IMR-90 (cell line): ENCODE results near the gene HTT-AS. TPM values are rescaled to one million over a fixed set of nuclear protein-coding genes. Genes with fewer than 3 reads are reported as not detected.

Experiments used
- ATAC-seq: fragments of 200-7000 bp; cut with Tn5 transposase; 2 replicates; pipeline ENCODE4 v1.9.1; 2020; ENCODE audit warnings: low read depth, mild to moderate bottlenecking, moderate library complexity
- BruUV-seq: library from RNA; stranded (reverse); fragments of 400-500 nt; replicated peaks from 2 replicates; lab custom pipeline; 2021; lab: Mats Ljungman, UMichigan
- CTCF ChIA-PET: fragments of 300-600 bp; formaldehyde crosslinking; extraction: SDS; loops from one replicate; lab custom pipeline; 2021; ENCODE audit warnings: antibody characterized with exemption; lab: Yijun Ruan, JAX
- POLR2A ChIA-PET: fragments of 300-600 bp; sonication (Branson Sonifier 250); formaldehyde crosslinking; loops from one replicate; lab custom pipeline; 2022; ENCODE audit warnings: antibody characterized with exemption; ENCODE audit not compliant: unreplicated experiment; lab: Charles Lee
- DNase-seq: peaks from one replicate; pipeline ENCODE4 v3.0.0; 2013
- H2AFZ ChIP-seq: replicated peaks from 2 replicates; pipeline ENCODE3; 2013; ENCODE audit warnings: low read length, mild to moderate bottlenecking; ENCODE audit not compliant: poor library complexity
- H2AK5ac ChIP-seq: 2 replicates; pipeline ENCODE4 v1.6.1; 2013; ENCODE audit warnings: low read depth, low read length, inconsistent platforms
- H2AK9ac ChIP-seq: replicated peaks from 2 replicates; pipeline ENCODE3; 2013; ENCODE audit warnings: mild to moderate bottlenecking, low read depth, low read length, moderate library complexity; ENCODE audit not compliant: poor library complexity
- H2BK120ac ChIP-seq: 2 replicates; pipeline ENCODE4 v1.6.1; 2013; ENCODE audit warnings: low read depth, low read length, inconsistent platforms
- H2BK15ac ChIP-seq: 3 replicates; pipeline ENCODE4 v1.6.1; 2013; ENCODE audit warnings: low read depth, low read length, inconsistent platforms
- H2BK20ac ChIP-seq: 2 replicates; pipeline ENCODE4 v1.6.1; 2013; ENCODE audit warnings: low read depth, mild to moderate bottlenecking, inconsistent platforms, low read length, moderate library complexity
- H2BK5ac ChIP-seq: 2 replicates; pipeline ENCODE4 v1.6.1; 2013; ENCODE audit warnings: mild to moderate bottlenecking, low read depth, low read length, inconsistent platforms; ENCODE audit not compliant: poor library complexity, severe bottlenecking
- H3K14ac ChIP-seq: replicated peaks from 2 replicates; pipeline ENCODE4 v1.6.1; 2013; ENCODE audit warnings: low read depth, low read length, inconsistent platforms
- H3K18ac ChIP-seq: 2 replicates; pipeline ENCODE4 v1.6.1; 2013; ENCODE audit warnings: low read depth, low read length, control low read depth
- H3K23ac ChIP-seq: 2 replicates; pipeline ENCODE4 v1.6.1; 2013; ENCODE audit warnings: low read depth, low read length, inconsistent platforms
- H3K27ac ChIP-seq: 2 replicates; pipeline ENCODE4 v1.5.1; 2013; ENCODE audit warnings: mild to moderate bottlenecking, control low read depth, low read length; ENCODE audit not compliant: insufficient read depth
- H3K27me3 ChIP-seq: 2 replicates; pipeline ENCODE4 v1.6.1; 2013; ENCODE audit warnings: low read length; ENCODE audit not compliant: control insufficient read depth, insufficient read depth
- H3K36me3 ChIP-seq: 2 replicates; pipeline ENCODE4 v1.6.1; 2013; ENCODE audit warnings: low read length, mixed read lengths; ENCODE audit not compliant: control insufficient read depth, insufficient read depth
- H3K4ac ChIP-seq: 2 replicates; pipeline ENCODE4 v1.6.1; 2013; ENCODE audit warnings: low read depth, low read length, inconsistent platforms
- H3K4me1 ChIP-seq: 2 replicates; pipeline ENCODE4 v1.6.1; 2013; ENCODE audit warnings: low read length, mixed read lengths; ENCODE audit not compliant: control insufficient read depth, insufficient read depth
- H3K4me2 ChIP-seq: 2 replicates; pipeline ENCODE4 v1.6.1; 2013; ENCODE audit warnings: low read depth, mild to moderate bottlenecking, control low read depth, low read length, moderate library complexity
- H3K4me3 ChIP-seq: 2 replicates; pipeline ENCODE4 v1.5.1; 2013; ENCODE audit warnings: low read depth, mild to moderate bottlenecking, control low read depth, low read length, moderate library complexity; ENCODE audit not compliant: insufficient read depth
- H3K56ac ChIP-seq: 2 replicates; pipeline ENCODE4 v1.6.1; 2013; ENCODE audit warnings: low read length, inconsistent platforms; ENCODE audit not compliant: insufficient read depth; ENCODE audit errors: extremely low read depth
- H3K79me1 ChIP-seq, 2 experiments: 2 replicates each; pipeline ENCODE4 v1.6.1; 2013; ENCODE audit warnings: low read length in 2 of 2, inconsistent platforms in 1 of 2, low read depth in 1 of 2
- H3K9ac ChIP-seq: 2 replicates; pipeline ENCODE4 v1.6.1; 2013; ENCODE audit warnings: low read depth, low read length, control low read depth
- H3K9me1 ChIP-seq: 2 replicates; pipeline ENCODE4 v1.6.1; 2013; ENCODE audit warnings: low read length, inconsistent platforms; ENCODE audit not compliant: insufficient read depth
- H3K9me3 ChIP-seq: 2 replicates; pipeline ENCODE4 v1.6.1; 2013; ENCODE audit warnings: low read length; ENCODE audit not compliant: control insufficient read depth, insufficient read depth
- H4K20me1 ChIP-seq: 2 replicates; pipeline ENCODE4 v1.6.1; 2013; ENCODE audit warnings: low read length, inconsistent platforms; ENCODE audit not compliant: insufficient read depth
- H4K5ac ChIP-seq: 2 replicates; pipeline ENCODE4 v1.6.1; 2013; ENCODE audit warnings: mild to moderate bottlenecking, low read depth, low read length, control low read depth
- H4K8ac ChIP-seq, 2 experiments: 2 replicates each; pipeline ENCODE4 v1.6.1; 2013; ENCODE audit warnings: low read depth in 2 of 2, low read length in 2 of 2, control low read depth in 1 of 2, inconsistent platforms in 1 of 2
- H4K91ac ChIP-seq: 2 replicates; pipeline ENCODE4 v1.6.1; 2013; ENCODE audit warnings: low read depth, low read length, inconsistent platforms; ENCODE audit not compliant: insufficient read depth
- BHLHE40 ChIP-seq: fragments of 150-350 bp; IDR thresholded peaks from 2 replicates; pipeline ENCODE4 v1.6.1; 2016; ENCODE audit warnings: mild to moderate bottlenecking, low read depth, low read length
- CEBPB ChIP-seq: IDR thresholded peaks from 2 replicates; pipeline ENCODE4 v1.6.1; 2012; ENCODE audit warnings: low read depth, low read length, improper control_type of control experiment
- CHD1 ChIP-seq: IDR thresholded peaks from 2 replicates; pipeline ENCODE4 v1.6.1; 2012; ENCODE audit warnings: low read depth, low read length, improper control_type of control experiment
- CTCF ChIP-seq: conservative IDR thresholded peaks from 2 replicates; pipeline ENCODE4 v1.5.1; 2012; ENCODE audit warnings: mild to moderate bottlenecking, low read depth, low read length, improper control_type of control experiment
- ELK1 ChIP-seq: fragments of 150-350 bp; IDR thresholded peaks from 2 replicates; pipeline ENCODE4 v1.6.1; 2016; ENCODE audit warnings: low read depth, mild to moderate bottlenecking, low read length, moderate library complexity, borderline replicate concordance
- FOS ChIP-seq: fragments of 150-350 bp; IDR thresholded peaks from 2 replicates; pipeline ENCODE4 v1.6.1; 2016; ENCODE audit warnings: low read depth, low read length
- MAFK ChIP-seq: IDR thresholded peaks from 2 replicates; pipeline ENCODE4 v1.6.1; 2012; ENCODE audit warnings: low read depth, low read length, improper control_type of control experiment
- MAZ ChIP-seq: IDR thresholded peaks from 2 replicates; pipeline ENCODE4 v1.6.1; 2012; ENCODE audit warnings: low read depth, mild to moderate bottlenecking, low read length, improper control_type of control experiment, moderate library complexity, borderline replicate concordance
- MXI1 ChIP-seq: IDR thresholded peaks from 2 replicates; pipeline ENCODE4 v1.6.1; 2012; ENCODE audit warnings: low read depth, mild to moderate bottlenecking, low read length, moderate library complexity, borderline replicate concordance
- NFE2L2 ChIP-seq: fragments of 150-350 bp; IDR thresholded peaks from 2 replicates; pipeline ENCODE4 v1.6.1; 2016; ENCODE audit warnings: low read depth, mild to moderate bottlenecking, low read length
- RAD21 ChIP-seq: IDR thresholded peaks from 2 replicates; pipeline ENCODE4 v1.6.1; 2012; ENCODE audit warnings: low read length, improper control_type of control experiment
- RCOR1 ChIP-seq: IDR thresholded peaks from 2 replicates; pipeline ENCODE4 v1.6.1; 2012; ENCODE audit warnings: mild to moderate bottlenecking, low read length, improper control_type of control experiment; ENCODE audit not compliant: insufficient replicate concordance
- SMC3 ChIP-seq: fragments of 150-350 bp; IDR thresholded peaks from 2 replicates; pipeline ENCODE4 v1.6.1; 2016; ENCODE audit warnings: low read depth, mild to moderate bottlenecking, antibody characterized with exemption, low read length, moderate library complexity
- WGBS, 2 experiments: methylation state at CpG; one replicate each; pipeline versions ENCODE4 v1.1.5 to v1.1.7; 2013; ENCODE audit warnings: missing lambda C conversion rate in 2 of 2; ENCODE audit not compliant: insufficient read length in 1 of 2; ENCODE audit errors: extremely low coverage in 2 of 2; 5-methylcytosine and 5-hydroxymethylcytosine counted together
- dilution Hi-C: fragments of 300-500 bp; cut with HindIII; formaldehyde crosslinking; loops from one replicate; pipeline ENCODE4 v1.14.3; 2018; ENCODE audit warnings: low sequenced_read_pairs; ENCODE audit not compliant: unreplicated experiment
- in situ Hi-C: fragments of 300-500 bp; cut with MboI; formaldehyde crosslinking; loops from 3 replicates; pipeline ENCODE4 v1.14.3; 2019; ENCODE audit warnings: low sequenced_read_pairs, inconsistent platforms, mixed read lengths
- intact Hi-C: fragments of 100-400 bp; cut with micrococcal nuclease; formaldehyde crosslinking; loops from 2 replicates; pipeline ENCODE4 v1.10.0; 2022
- polyA plus RNA-seq, 3 experiments: library from polyadenylated mRNA; depleted of rRNA; stranded (reverse); fragments of >200 nt; gene quantifications; 2 replicates each; pipeline ENCODE4 v1.2.3, GENCODE V29; 2012; ENCODE audit warnings: low replicate concordance in 1 of 3
- total RNA-seq: library from RNA; depleted of rRNA; stranded (reverse); fragments of >200 nt; gene quantifications from 2 replicates; pipeline ENCODE4 v1.2.3, GENCODE V29; 2012

The HTT-AS gene
- total and polyA plus RNA-seq, 2 of the 4 experiments (the other 2 are of a cell fraction) = not detected

GRCh38 chr4:3042226-3042625 lies 32.1 kb downstream of the HTT-AS start:
- Histone ChIP-seq H3K4ac (no peak overlapping the region), H3K27me3 (peaks cover 9% of the 10 kb centered on the region; the same call in 1 of the 2 replicates), H2AK9ac (peak overlapping the region; percentile 25), H3K56ac (no peak overlapping the region), H3K9ac (0 out of 2 replicates have a peak overlapping the region, but pooled peaks have one; percentile 1), H2BK120ac (no peak overlapping the region), H2BK15ac (no peak overlapping the region), H4K8ac (peak overlapping the region; percentile 12 to 70; a peak in 1 of 4 replicates), H3K9me3 (no peaks in the 10 kb centered on the region), H3K23ac (no peak overlapping the region), H3K9me1 (no peaks in the 10 kb centered on the region), H3K4me2 (peak overlapping the region; percentile 68), H2BK5ac (no peak overlapping the region), H3K4me1 (peaks cover 2% of the 10 kb centered on the region; the same call in 1 of the 2 replicates), H3K14ac (no peak overlapping the region), H3K36me3 (no peaks in the 10 kb centered on the region), H3K4me3 (no peak overlapping the region), H4K91ac (no peak overlapping the region), H3K27ac (no peak overlapping the region), H2AFZ (peak overlapping the region; percentile 93), H4K20me1 (no peaks in the 10 kb centered on the region), H4K5ac (no peak overlapping the region), H2AK5ac (no peak overlapping the region), H2BK20ac (no peak overlapping the region), H3K79me1 (no peaks in the 10 kb centered on the region), H3K18ac (no peak overlapping the region)
- WGBS, 2 experiments = no CpG with 5 or more reads among the region's 10 CpGs
- BruUV-seq = no TSS peak
- DNase-seq (no peak), ATAC-seq (no peak)
- dilution Hi-C loops (no loop called here), in situ Hi-C loops (loop anchor here (25.0 kb wide), 1 partner anchor 280 kb away; the partner anchor contains the start of gene TNIP2), intact Hi-C loops (no loop called here)
- TF ChIP-seq ELK1 = no peak
- no peak for TF ChIP-seq MAFK
- TF ChIP-seq CTCF = no peak
- TF ChIP-seq CHD1 = no peak
- no peak for TF ChIP-seq CEBPB
- no peak for TF ChIP-seq RAD21
- no peak for TF ChIP-seq MAZ
- no peak for TF ChIP-seq FOS
- TF ChIP-seq BHLHE40 = no peak
- TF ChIP-seq SMC3 = no peak
- no peak for TF ChIP-seq NFE2L2
- no peak for TF ChIP-seq RCOR1
- no peak for TF ChIP-seq MXI1
- CTCF ChIA-PET = no interaction called here
- POLR2A ChIA-PET = no interaction called here
